Tibial artery (tissue), 4 donors: Measurements from ENCODE around the gene ADGRG6.

Source experiments
- DNase-seq, 2 donors: peaks; one replicate each; pipeline ENCODE4 v3.0.0-alpha.2; 2019
- H3K27ac ChIP-seq, 2 donors: fragments of 200-600 bp; sonication (generic) in 1 of 2; 1 replicate in 1 of 2; 2 replicates in 1 of 2; pipeline ENCODE4 v1.5.1; 2018 to 2019; ENCODE audit warnings: mild to moderate bottlenecking in 1 of 2
- H3K27me3 ChIP-seq, 2 donors: fragments of 200-600 bp; sonication (generic) in 1 of 2; one replicate each; pipeline versions ENCODE4 v1.5.1 to v1.6.0; 2016 to 2019
- H3K36me3 ChIP-seq, 3 donors: fragments of 200-600 bp; sonication (generic) in 2 of 3; one replicate each; pipeline ENCODE4 v1.5.1; 2016 to 2019; ENCODE audit warnings: mild to moderate bottlenecking in 2 of 3
- H3K4me1 ChIP-seq, 4 donors: fragments of 200-600 bp; sonication (generic) in 2 of 4; 1 replicate in 3 of 4; 2 replicates in 1 of 4; pipeline ENCODE4 v1.5.1; 2016 to 2019
- H3K4me3 ChIP-seq, 2 donors: fragments of 200-600 bp; sonication (generic) in 1 of 2; 1 replicate in 1 of 2; 2 replicates in 1 of 2; pipeline ENCODE4 v1.5.1; 2018 to 2019; ENCODE audit warnings: mild to moderate bottlenecking in 2 of 2
- H3K9me3 ChIP-seq, 3 donors: fragments of 200-600 bp; sonication (generic) in 1 of 3; one replicate each; pipeline ENCODE4 v1.5.1; 2016 to 2019
- CTCF ChIP-seq, 2 experiments: fragments of 200-600 bp in 1 of 2; fragments of 450-650 bp in 1 of 2; IDR thresholded peaks; one replicate each; pipeline ENCODE4 v1.5.1; 2017 to 2019; ENCODE audit warnings: antibody characterized with exemption in 2 of 2, mild to moderate bottlenecking in 1 of 2, moderate library complexity in 1 of 2
- intact Hi-C: fragments of 100-400 bp; cut with DNase I; formaldehyde crosslinking; loops from one replicate; pipeline ENCODE4 v1.15.0; 2023; ENCODE audit warnings: low total_unique reads

Gene ADGRG6

GRCh38 chr6:142329486-142330113, 27.8 kb downstream of the ADGRG6 start:
- Histone ChIP-seq H3K27me3 (no peaks in the 10 kb centered on the region), H3K4me3 (no peak overlapping the region), H3K27ac (no peak overlapping the region), H3K4me1 (no peaks in the 10 kb centered on the region), H3K36me3 (no peaks in the 10 kb centered on the region), H3K9me3 (no peaks in the 10 kb centered on the region)
- no peak for TF ChIP-seq CTCF (IDR thresholded peaks at IDR 0.05)
- intact Hi-C loops, result no loop called here
- no peak for DNase-seq

- TF ChIP-seq CTCF (IDR thresholded peaks at IDR 0.05), result no peak
- Histone ChIP-seq H3K4me3 (no peak overlapping the region), H3K27ac (no peak overlapping the region), H3K27me3 (no peaks in the 10 kb centered on the region), H3K9me3 (no peaks in the 10 kb centered on the region), H3K4me1 (no peaks in the 10 kb centered on the region), H3K36me3 (no peaks in the 10 kb centered on the region)
- DNase-seq, result no peak
- intact Hi-C loops, result no loop called here
Measured at GRCh38 chr6:142331075-142331551, 29.3 kb downstream of the ADGRG6 start.

GRCh38 chr6:142331601-142332000, 29.8 kb downstream of the ADGRG6 start:
- DNase-seq, result no peak
- no peak overlapping the region for H3K27ac ChIP-seq
- no peak overlapping the region for H3K4me3 ChIP-seq
- H3K36me3 ChIP-seq, result no peaks in the 10 kb centered on the region
- intact Hi-C loops, result no loop called here
- no peaks in the 10 kb centered on the region for H3K4me1 ChIP-seq
- no peaks in the 10 kb centered on the region for H3K27me3 ChIP-seq
- no peak for TF ChIP-seq CTCF (IDR thresholded peaks at IDR 0.05)
- no peaks in the 10 kb centered on the region for H3K9me3 ChIP-seq

- TF ChIP-seq CTCF (IDR thresholded peaks at IDR 0.05), result no peak
- no peaks in the 10 kb centered on the region for H3K36me3 ChIP-seq
- no peak overlapping the region for H3K4me3 ChIP-seq
- intact Hi-C loops, result no loop called here
- H3K27ac ChIP-seq, result no peak overlapping the region
- no peaks in the 10 kb centered on the region for H3K4me1 ChIP-seq
- H3K27me3 ChIP-seq, result no peaks in the 10 kb centered on the region
- H3K9me3 ChIP-seq, result no peaks in the 10 kb centered on the region
- DNase-seq, result no peak
Measured at GRCh38 chr6:142332393-142333098, 30.7 kb downstream of the ADGRG6 start.

- Histone ChIP-seq H3K4me3 (no peak overlapping the region), H3K36me3 (no peaks in the 10 kb centered on the region), H3K9me3 (no peaks in the 10 kb centered on the region), H3K4me1 (no peaks in the 10 kb centered on the region), H3K27me3 (no peaks in the 10 kb centered on the region), H3K27ac (no peak overlapping the region)
- intact Hi-C loops, result no loop called here
- DNase-seq, result no peak
- TF ChIP-seq CTCF (IDR thresholded peaks at IDR 0.05), result no peak
Measured at GRCh38 chr6:142333431-142333830, 31.6 kb downstream of the ADGRG6 start.
